Body of pancreas (tissue), 4 donors: Measurements from ENCODE around the gene FERMT3.

Source experiments
- CTCF ChIP-seq, 7 experiments: fragments of 450-650 bp in 4 of 7; fragments of 200-600 bp in 3 of 7; sonication (generic) in 3 of 7; IDR thresholded peaks; one replicate each; pipeline ENCODE4 v1.5.1; 2016 to 2019; ENCODE audit warnings: antibody characterized with exemption in 7 of 7
- POLR2A ChIP-seq, 3 donors: fragments of 450-650 bp; IDR thresholded peaks; one replicate each; pipeline ENCODE4 v1.6.1; 2016; ENCODE audit warnings: antibody characterized with exemption in 3 of 3, mild to moderate bottlenecking in 2 of 3

GRCh38 chr11:64243236-64243854, 36.8 kb downstream of the FERMT3 start:
- TF ChIP-seq POLR2A (IDR thresholded peaks at IDR 0.05): no peak
- no peak for TF ChIP-seq CTCF (IDR thresholded peaks at IDR 0.05)
